ENCODE results near the gene DIDO1. TPM values are rescaled to one million over a fixed set of nuclear protein-coding genes. Genes with fewer than 3 reads are reported as not detected.
"Not testable (repeated sequence)": the region's sequence is repeated elsewhere in the genome, so short reads cannot be mapped to it uniquely, and the experiment has no call there.

Gene DIDO1
- total RNA-seq, 1 donor from 2014 or later: 38.9 TPM

DNA sequence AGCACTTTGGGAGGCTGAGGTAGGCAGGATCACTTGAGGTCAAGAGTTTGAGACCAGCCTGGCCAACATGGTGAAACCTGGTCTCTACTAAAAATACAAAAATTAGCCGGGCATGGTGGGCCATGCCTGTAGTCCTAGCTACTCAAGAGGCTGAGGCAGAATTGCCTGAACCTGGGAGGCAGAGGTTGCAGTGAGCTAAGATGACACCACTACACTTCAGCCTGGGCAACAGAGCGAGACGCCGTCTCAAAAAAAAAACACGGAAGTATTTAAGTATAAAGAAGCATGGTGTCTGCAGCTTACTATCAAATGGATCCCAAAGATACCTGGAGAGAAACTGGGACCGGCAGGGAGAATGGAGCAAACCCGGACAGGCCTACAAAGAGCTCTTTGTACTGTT lies 77.4 kb downstream of the DIDO1 start:
- DNase-seq (ENCODE audit: low spot score); intact Hi-C loops (cut with DNase I): not testable (repeated sequence)

- no peak for DNase-seq (ENCODE audit: low spot score)
- intact Hi-C loops (cut with DNase I): no loop called here
Observed at GRCh38 chr20:62846166-62846890, 80.0 kb downstream of the DIDO1 start.

- no peak for DNase-seq (ENCODE audit: low spot score)
- intact Hi-C loops (cut with DNase I): no loop called here
Observed at GRCh38 chr20:62845416-62846160, 80.7 kb downstream of the DIDO1 start.

DNA sequence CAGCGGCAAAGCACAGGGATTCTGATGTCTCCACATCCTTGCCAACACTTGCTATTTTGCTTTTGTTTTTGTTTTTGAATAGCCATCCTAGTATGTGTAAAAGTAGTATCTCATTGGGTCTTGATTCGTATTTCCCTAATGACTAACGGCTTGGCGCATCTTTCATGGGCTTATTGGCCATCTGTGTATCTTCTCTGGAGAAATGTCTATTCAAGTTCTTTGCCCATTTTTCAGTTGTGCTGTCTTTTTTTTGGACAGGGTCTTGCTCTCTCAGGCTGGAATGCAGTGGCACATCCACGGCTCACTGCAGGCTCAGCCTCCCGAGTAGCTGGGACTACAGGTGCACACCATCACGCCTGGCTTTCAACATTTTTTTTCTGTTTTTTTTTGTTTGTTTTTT lies 82.1 kb downstream of the DIDO1 start:
- DNase-seq (ENCODE audit: low spot score): no peak
- intact Hi-C loops (cut with DNase I): no loop called here

GRCh38 chr20:62843656-62844055 lies 82.6 kb downstream of the DIDO1 start:
- intact Hi-C loops (cut with DNase I): no loop called here
- no peak for DNase-seq (ENCODE audit: low spot score)

DNA sequence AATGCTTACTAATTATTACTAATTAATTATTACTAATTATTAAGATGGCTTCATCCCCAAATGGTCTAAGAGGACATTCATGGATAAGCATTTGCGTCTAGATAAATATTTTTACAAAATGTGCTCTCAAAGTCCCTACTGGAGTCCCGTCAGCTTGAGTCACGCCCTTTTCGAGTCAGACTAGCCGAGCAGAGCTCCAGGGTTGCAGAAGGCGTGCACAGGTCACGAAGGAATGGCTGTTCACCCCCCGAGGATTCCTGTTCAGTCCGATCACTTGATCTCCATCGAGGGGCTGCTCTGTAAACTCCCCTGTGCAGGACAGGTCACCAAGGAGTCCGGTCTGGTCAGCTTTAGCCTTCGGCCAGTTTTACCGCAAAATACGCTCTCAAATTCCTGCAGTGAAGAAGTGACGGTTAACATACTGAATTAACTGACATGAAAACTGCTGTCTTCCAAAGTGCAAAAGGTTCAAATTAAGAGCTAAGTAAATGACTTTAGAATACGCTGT lies 84.5 kb downstream of the DIDO1 start:
- intact Hi-C loops (cut with DNase I): no loop called here
- no peak for DNase-seq (ENCODE audit: low spot score)

GRCh38 chr20:62840244-62841197 lies 85.8 kb downstream of the DIDO1 start:
- no peak for DNase-seq (ENCODE audit: low spot score)
- intact Hi-C loops (cut with DNase I): no loop called here

- intact Hi-C loops (cut with DNase I): no loop called here
- no peak for DNase-seq (ENCODE audit: low spot score)
Observed at GRCh38 chr20:62839816-62840215, 86.5 kb downstream of the DIDO1 start.

DNA sequence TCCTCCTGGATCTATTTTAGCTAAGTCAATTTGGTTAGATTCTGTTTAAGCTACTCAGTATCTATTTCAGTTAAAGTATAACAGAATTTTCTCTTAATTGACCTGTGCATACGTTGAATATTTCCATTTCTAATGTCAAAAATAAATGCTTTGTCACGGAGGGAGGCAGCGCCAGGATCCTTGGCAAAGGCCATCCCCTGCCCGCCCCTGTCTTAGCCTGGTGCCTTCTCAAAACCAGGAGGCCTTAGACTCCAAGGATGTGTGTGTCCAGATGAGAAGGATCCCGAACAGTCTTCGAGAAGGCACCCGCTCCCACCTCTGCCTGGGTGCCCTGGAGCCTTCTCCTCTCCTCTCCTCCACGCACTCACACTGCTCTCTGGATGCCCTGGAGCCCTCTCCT lies 87.0 kb downstream of the DIDO1 start:
- intact Hi-C loops (cut with DNase I): no loop called here
- DNase-seq (ENCODE audit: low spot score): no peak

- no peak for DNase-seq (ENCODE audit: low spot score)
- intact Hi-C loops (cut with DNase I): no loop called here
Observed at GRCh38 chr20:62838128-62838891, 88.0 kb downstream of the DIDO1 start.

- DNase-seq (ENCODE audit: low spot score): no peak
- intact Hi-C loops (cut with DNase I): no loop called here
Observed at GRCh38 chr20:62837790-62838127, 88.5 kb downstream of the DIDO1 start.

DNA sequence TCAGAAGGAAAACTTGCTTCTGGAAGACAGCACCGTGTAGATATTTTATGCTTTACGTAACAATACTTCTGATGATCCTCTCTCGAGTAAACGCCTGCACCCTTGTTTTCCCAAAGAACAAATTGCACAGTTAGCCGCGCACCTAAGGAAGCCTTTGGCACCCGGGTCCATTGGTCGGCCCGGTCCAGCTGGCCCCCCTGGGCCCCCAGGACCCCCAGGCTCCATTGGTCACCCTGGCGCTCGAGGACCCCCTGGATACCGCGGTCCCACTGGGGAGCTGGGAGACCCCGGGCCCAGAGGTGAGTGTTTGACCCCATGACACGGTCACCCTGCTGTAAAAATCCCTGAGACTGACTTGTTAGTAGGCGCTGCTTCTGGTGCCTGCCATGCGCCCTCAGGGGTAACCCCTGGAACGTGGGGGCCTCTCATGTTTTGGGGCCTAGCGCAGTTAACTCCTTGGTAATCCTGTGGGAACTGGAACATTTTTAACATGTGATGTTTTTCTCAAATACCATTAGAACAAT lies 89.3 kb downstream of the DIDO1 start:
- intact Hi-C loops (cut with DNase I): no loop called here
- no peak for DNase-seq (ENCODE audit: low spot score)

DNA sequence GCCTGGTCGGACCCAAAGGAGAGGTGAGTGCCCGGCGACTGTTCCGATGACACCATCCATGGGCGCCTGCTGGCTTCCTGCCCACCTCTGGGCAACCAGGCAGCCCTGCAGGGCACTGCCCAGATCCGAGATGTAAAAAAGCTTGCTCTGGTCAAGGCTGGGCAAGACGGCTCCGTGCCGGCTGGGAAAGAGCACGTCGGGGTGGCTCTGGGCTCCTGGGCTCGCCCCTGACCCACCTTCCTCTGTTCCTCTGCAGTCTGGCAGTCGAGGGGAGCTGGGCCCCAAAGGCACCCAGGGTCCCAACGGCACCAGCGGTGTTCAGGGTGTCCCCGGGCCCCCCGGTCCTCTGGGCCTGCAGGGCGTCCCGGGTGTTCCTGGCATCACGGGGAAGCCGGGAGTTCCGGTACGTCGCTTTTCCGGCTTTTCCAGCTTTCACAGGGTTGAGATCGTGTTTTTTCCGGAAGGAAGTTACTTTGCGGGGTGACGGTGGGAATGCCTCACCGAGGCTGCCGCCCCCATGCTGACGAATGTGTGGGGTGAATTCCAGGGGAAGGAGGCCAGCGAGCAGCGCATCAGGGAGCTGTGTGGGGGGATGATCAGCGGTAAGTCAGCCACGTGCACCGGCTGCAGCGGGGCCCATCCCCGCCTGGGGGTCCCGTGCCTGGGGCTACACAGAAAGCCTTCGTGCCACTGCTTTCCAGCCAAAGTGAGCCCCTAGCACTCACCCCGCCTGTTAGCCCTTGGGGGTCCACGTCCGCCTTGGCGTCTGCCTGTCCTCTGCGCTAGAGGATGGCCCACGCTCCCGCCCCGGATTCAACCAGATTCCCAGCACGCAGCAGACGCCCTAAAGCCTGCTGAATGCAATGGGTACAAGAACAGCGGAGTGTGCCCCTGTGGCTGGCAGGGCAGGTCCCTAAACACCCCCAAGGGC lies 90.1 kb downstream of the DIDO1 start:
- intact Hi-C loops (cut with DNase I): no loop called here
- no peak for DNase-seq (ENCODE audit: low spot score)

- intact Hi-C loops (cut with DNase I): no loop called here
- no peak for DNase-seq (ENCODE audit: low spot score)
Observed at GRCh38 chr20:62834967-62835730, 91.2 kb downstream of the DIDO1 start.

DNA sequence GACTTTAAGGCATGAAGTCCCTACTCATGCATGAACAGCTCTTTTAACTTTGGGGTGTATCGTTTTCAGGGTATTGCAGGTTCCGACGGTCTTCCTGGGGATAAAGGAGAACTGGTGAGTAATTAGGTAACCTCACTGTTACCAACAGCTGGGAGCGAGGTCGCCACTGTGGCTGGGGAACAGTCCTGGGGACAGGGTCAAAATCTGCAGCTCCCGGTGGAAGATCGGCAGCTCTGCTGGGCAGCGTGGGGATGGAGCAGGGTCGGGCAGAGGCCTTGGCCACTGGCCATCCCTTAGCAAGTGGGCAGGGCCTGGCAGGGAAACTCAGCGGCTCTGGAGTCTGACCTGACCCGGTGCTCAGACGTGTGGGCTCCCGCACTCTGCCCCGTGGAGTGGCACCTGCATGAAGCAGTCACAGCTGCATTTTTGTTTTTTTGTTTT lies 93.3 kb downstream of the DIDO1 start:
- no peak for DNase-seq (ENCODE audit: low spot score)
- intact Hi-C loops (cut with DNase I): no loop called here

GRCh38 chr20:62832212-62832922 lies 93.9 kb downstream of the DIDO1 start:
- intact Hi-C loops (cut with DNase I): no loop called here
- peak; percentile 89 for DNase-seq (ENCODE audit: low spot score)

- intact Hi-C loops (cut with DNase I): no loop called here
- DNase-seq (ENCODE audit: low spot score): no peak
Observed at GRCh38 chr20:62831854-62832211, 94.5 kb downstream of the DIDO1 start.

Measured in cardiac septum (tissue), 1 donor.